Mesendoderm (in vitro differentiated cells): ENCODE measurements around the gene KIDINS220.

Experiments
- DNase-seq: peaks from one replicate; pipeline ENCODE4 v3.0.0; 2013
- H2AK5ac ChIP-seq: 2 replicates; pipeline ENCODE4 v1.6.1; 2013; ENCODE audit warnings: low read length, inconsistent platforms
- H2BK120ac ChIP-seq: 2 replicates; pipeline ENCODE4 v1.6.1; 2013; ENCODE audit warnings: low read depth, mild to moderate bottlenecking, low read length, moderate library complexity, mixed read lengths
- H2BK15ac ChIP-seq: replicated peaks from 2 replicates; pipeline ENCODE4 v1.6.1; 2013; ENCODE audit warnings: low read depth, mild to moderate bottlenecking, moderate library complexity
- H2BK5ac ChIP-seq: 2 replicates; pipeline ENCODE4 v1.6.1; 2013; ENCODE audit warnings: low read length, inconsistent platforms
- H3K18ac ChIP-seq: 2 replicates; pipeline ENCODE4 v1.6.1; 2013; ENCODE audit warnings: mild to moderate bottlenecking, low read length, mixed read lengths
- H3K23ac ChIP-seq: one replicate; pipeline ENCODE4 v1.6.1; 2013; ENCODE audit warnings: low read length
- H3K27ac ChIP-seq: 2 replicates; pipeline ENCODE4 v1.5.1; 2013; ENCODE audit warnings: low read depth, mild to moderate bottlenecking, inconsistent platforms, low read length, moderate library complexity
- H3K27me3 ChIP-seq: 2 replicates; pipeline ENCODE4 v1.6.1; 2013; ENCODE audit warnings: low read length, control low read depth, mild to moderate bottlenecking, inconsistent platforms; ENCODE audit not compliant: insufficient read depth, poor library complexity
- H3K36me3 ChIP-seq: 2 replicates; pipeline ENCODE4 v1.6.1; 2013; ENCODE audit warnings: low read length, inconsistent platforms; ENCODE audit not compliant: control insufficient read depth, insufficient read depth
- H3K4ac ChIP-seq: one replicate; pipeline ENCODE4 v1.6.1; 2013; ENCODE audit warnings: low read depth, mild to moderate bottlenecking, low read length, moderate library complexity
- H3K4me1 ChIP-seq: 2 replicates; pipeline ENCODE4 v1.6.1; 2013; ENCODE audit warnings: low read depth, low read length, inconsistent platforms; ENCODE audit not compliant: control insufficient read depth
- H3K4me2 ChIP-seq: 2 replicates; pipeline ENCODE4 v1.6.1; 2013; ENCODE audit warnings: low read length
- H3K4me3 ChIP-seq: 2 replicates; pipeline ENCODE4 v1.5.1; 2013; ENCODE audit warnings: mild to moderate bottlenecking, low read length
- H3K56ac ChIP-seq: one replicate; pipeline ENCODE4 v1.6.1; 2013; ENCODE audit warnings: low read length
- H3K79me1 ChIP-seq: 2 replicates; pipeline ENCODE4 v1.6.1; 2013; ENCODE audit warnings: low read length, inconsistent platforms
- H3K79me2 ChIP-seq: 2 replicates; pipeline ENCODE4 v1.6.1; 2013; ENCODE audit warnings: mild to moderate bottlenecking, low read length; ENCODE audit not compliant: control insufficient read depth, insufficient read depth
- H3K9ac ChIP-seq: 2 replicates; pipeline ENCODE4 v1.6.1; 2013; ENCODE audit warnings: low read length, inconsistent platforms
- H4K5ac ChIP-seq: one replicate; pipeline ENCODE4 v1.6.1; 2013; ENCODE audit warnings: low read length
- H4K8ac ChIP-seq: one replicate; pipeline ENCODE4 v1.6.1; 2013; ENCODE audit warnings: low read depth, mild to moderate bottlenecking, control low read depth, low read length, moderate library complexity
- WGBS: extraction: QIAGEN DNeasy Blood & Tissue Kit; methylation state at CpG from one replicate; pipeline ENCODE4 v1.1.7; 2013; ENCODE audit warnings: low lambda C conversion rate, missing lambda C conversion rate; ENCODE audit not compliant: insufficient coverage; ENCODE audit errors: extremely low coverage; 5-methylcytosine and 5-hydroxymethylcytosine counted together

Gene KIDINS220

GRCh38 chr2:8800821-8801220, 36.6 kb downstream of the KIDINS220 start:
- H3K56ac ChIP-seq: no peak overlapping the region
- H3K4me2 ChIP-seq: no peak overlapping the region
- no peak overlapping the region for H3K4ac ChIP-seq

GRCh38 chr2:8800218-8800617, 37.2 kb downstream of the KIDINS220 start:
- H3K56ac ChIP-seq: no peak overlapping the region
- H3K79me1 ChIP-seq: no peaks in the 10 kb centered on the region
- H3K36me3 ChIP-seq: peaks cover 1% of the 10 kb centered on the region

More at GRCh38 chr2:8800821-8801220, 36.6 kb downstream of the KIDINS220 start:
- Histone ChIP-seq H2AK5ac (no peak overlapping the region), H3K79me1 (no peaks in the 10 kb centered on the region), H3K4me1 (no peaks in the 10 kb centered on the region), H3K4me3 (no peak overlapping the region), H2BK120ac (no peak overlapping the region), H2BK5ac (no peak overlapping the region), H4K8ac (no peak overlapping the region), H3K36me3 (peaks cover 1% of the 10 kb centered on the region), H3K27ac (no peak overlapping the region), H4K5ac (no peak overlapping the region), H3K18ac (no peak overlapping the region), H2BK15ac (no peak overlapping the region), H3K79me2 (no peaks in the 10 kb centered on the region), H3K27me3 (no peaks in the 10 kb centered on the region), H3K23ac (no peak overlapping the region), H3K9ac (no peak overlapping the region)
- DNase-seq: no peak
- WGBS: no CpG with 5 or more reads among the region's 4 CpGs

DNA sequence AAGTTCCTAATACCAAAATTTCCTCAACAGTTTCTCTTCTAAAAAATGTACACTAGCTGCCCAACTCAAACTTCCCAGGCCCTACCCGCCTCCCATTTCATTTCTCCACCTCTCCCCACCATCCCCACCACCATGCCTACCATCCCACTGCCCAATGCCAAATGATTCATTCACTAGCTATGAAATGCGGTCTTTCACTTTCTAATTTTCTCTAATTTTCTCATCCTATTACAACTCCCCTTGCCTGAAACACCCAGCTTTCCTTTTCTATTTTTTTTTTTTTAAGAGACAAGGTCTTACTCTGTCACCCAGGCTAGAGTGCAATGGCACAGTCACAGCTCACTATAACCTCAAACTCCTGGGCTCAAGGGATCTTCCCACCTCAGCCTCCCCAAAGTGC, 38.4 kb downstream of the KIDINS220 start:
- Histone ChIP-seq H2BK5ac (no peak overlapping the region), H2BK15ac (no peak overlapping the region), H4K5ac (no peak overlapping the region), H2BK120ac (no peak overlapping the region), H3K79me1 (no peaks in the 10 kb centered on the region), H3K18ac (no peak overlapping the region), H3K4me3 (no peak overlapping the region), H3K4me2 (no peak overlapping the region), H4K8ac (no peak overlapping the region), H3K27ac (no peak overlapping the region), H3K36me3 (peaks cover 1% of the 10 kb centered on the region), H3K4ac (no peak overlapping the region), H3K23ac (no peak overlapping the region), H3K56ac (no peak overlapping the region), H3K79me2 (no peaks in the 10 kb centered on the region), H3K9ac (no peak overlapping the region), H3K4me1 (no peaks in the 10 kb centered on the region), H2AK5ac (no peak overlapping the region), H3K27me3 (no peaks in the 10 kb centered on the region)
- DNase-seq: no peak
- no CpG with 5 or more reads among the region's 2 CpGs for WGBS

More at GRCh38 chr2:8800218-8800617, 37.2 kb downstream of the KIDINS220 start:
- no peak for DNase-seq
- H2BK120ac ChIP-seq: no peak overlapping the region
- H3K4me2 ChIP-seq: no peak overlapping the region
- no peak overlapping the region for H4K5ac ChIP-seq
- H3K4me1 ChIP-seq: no peaks in the 10 kb centered on the region
- H3K4me3 ChIP-seq: no peak overlapping the region
- H3K79me2 ChIP-seq: no peaks in the 10 kb centered on the region
- H3K27ac ChIP-seq: no peak overlapping the region
- no peak overlapping the region for H4K8ac ChIP-seq
- no peak overlapping the region for H2BK15ac ChIP-seq
- no peak overlapping the region for H3K23ac ChIP-seq
- no CpG with 5 or more reads among the region's 5 CpGs for WGBS
- no peaks in the 10 kb centered on the region for H3K27me3 ChIP-seq
- no peak overlapping the region for H2BK5ac ChIP-seq
- H3K9ac ChIP-seq: no peak overlapping the region
- H2AK5ac ChIP-seq: no peak overlapping the region
- H3K18ac ChIP-seq: no peak overlapping the region
- H3K4ac ChIP-seq: no peak overlapping the region

DNA sequence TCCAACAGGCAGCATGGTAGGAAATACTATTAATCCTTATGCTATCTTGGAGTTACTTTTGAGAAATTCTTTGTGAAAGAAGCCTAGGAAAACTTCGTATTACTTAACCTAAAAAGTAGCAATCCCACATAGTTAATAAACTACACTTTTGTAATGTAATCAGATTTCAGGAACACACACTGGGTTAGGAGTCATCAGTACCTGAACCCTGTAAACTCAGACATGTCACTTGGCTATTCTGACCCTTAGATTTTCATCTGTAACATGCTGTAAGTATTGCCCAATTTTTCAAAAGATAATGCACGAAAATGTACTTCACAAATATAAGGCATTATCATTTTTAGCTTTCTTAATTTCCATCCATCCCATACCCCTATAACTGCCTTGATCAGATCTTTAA, 39.0 kb downstream of the KIDINS220 start:
- no peak overlapping the region for H3K27ac ChIP-seq
- no peak overlapping the region for H3K4me2 ChIP-seq
- no peak overlapping the region for H3K4ac ChIP-seq
- H3K79me2 ChIP-seq: no peaks in the 10 kb centered on the region
- DNase-seq: no peak
- no peak overlapping the region for H3K23ac ChIP-seq
- H2BK120ac ChIP-seq: no peak overlapping the region
- no peak overlapping the region for H4K5ac ChIP-seq
- no peak overlapping the region for H3K56ac ChIP-seq
- H3K4me3 ChIP-seq: no peak overlapping the region
- H3K9ac ChIP-seq: no peak overlapping the region
- H3K27me3 ChIP-seq: no peaks in the 10 kb centered on the region
- no peak overlapping the region for H2BK5ac ChIP-seq
- no CpG with 5 or more reads among the region's 2 CpGs for WGBS
- no peak overlapping the region for H4K8ac ChIP-seq
- H3K79me1 ChIP-seq: no peaks in the 10 kb centered on the region
- no peaks in the 10 kb centered on the region for H3K4me1 ChIP-seq
- H3K18ac ChIP-seq: no peak overlapping the region
- peaks cover 1% of the 10 kb centered on the region for H3K36me3 ChIP-seq
- no peak overlapping the region for H2AK5ac ChIP-seq
- no peak overlapping the region for H2BK15ac ChIP-seq

GRCh38 chr2:8797682-8798081, 39.7 kb downstream of the KIDINS220 start:
- Histone ChIP-seq H4K8ac (no peak overlapping the region), H3K18ac (no peak overlapping the region), H3K4ac (no peak overlapping the region), H2BK5ac (no peak overlapping the region), H2AK5ac (no peak overlapping the region), H3K36me3 (peaks cover 1% of the 10 kb centered on the region), H3K56ac (no peak overlapping the region), H4K5ac (no peak overlapping the region), H3K4me3 (no peak overlapping the region), H2BK120ac (no peak overlapping the region), H3K27ac (no peak overlapping the region), H3K27me3 (no peaks in the 10 kb centered on the region), H3K4me1 (no peaks in the 10 kb centered on the region), H3K9ac (no peak overlapping the region), H3K79me2 (no peaks in the 10 kb centered on the region), H3K79me1 (no peaks in the 10 kb centered on the region), H2BK15ac (no peak overlapping the region), H3K4me2 (no peak overlapping the region), H3K23ac (no peak overlapping the region)
- WGBS: no CpG with 5 or more reads among the region's 2 CpGs
- no peak for DNase-seq

- Histone ChIP-seq H3K9ac (no peak overlapping the region), H3K4me1 (no peaks in the 10 kb centered on the region), H3K4me3 (no peak overlapping the region), H3K4ac (no peak overlapping the region), H3K18ac (no peak overlapping the region), H2BK15ac (no peak overlapping the region), H3K4me2 (no peak overlapping the region), H3K56ac (no peak overlapping the region), H3K36me3 (no peaks in the 10 kb centered on the region), H2AK5ac (no peak overlapping the region), H2BK5ac (no peak overlapping the region), H3K79me2 (no peaks in the 10 kb centered on the region), H2BK120ac (no peak overlapping the region), H3K27ac (no peak overlapping the region), H3K23ac (no peak overlapping the region), H3K79me1 (no peaks in the 10 kb centered on the region), H4K5ac (no peak overlapping the region), H4K8ac (no peak overlapping the region), H3K27me3 (no peaks in the 10 kb centered on the region)
- no peak for DNase-seq
- no CpG with 5 or more reads among the region's 6 CpGs for WGBS
Measured at GRCh38 chr2:8796878-8797550, 40.4 kb downstream of the KIDINS220 start.
